Chondrocyte (in vitro differentiated cells): ENCODE measurements around the gene ISY1. TPM values are rescaled to one million over a fixed set of nuclear protein-coding genes. Genes with fewer than 3 reads are reported as not detected.
A peak's percentile ranks its signal among the peaks of the same experiment; 100 is the strongest.
"Not testable (repeated sequence)": the region's sequence is repeated elsewhere in the genome, so short reads cannot be mapped to it uniquely, and the experiment has no call there.

Experiments used
- DNase-seq: peaks from one replicate; pipeline ENCODE4 v3.0.0; 2021; ENCODE audit warnings: mixed read lengths, low spot score
- H3K27ac Mint-ChIP-seq: one replicate; pipeline ENCODE4 v1.8.0; 2021; ENCODE audit warnings: mild to moderate bottlenecking, moderate library complexity, mixed read lengths; ENCODE audit not compliant: unreplicated experiment
- H3K27me3 Mint-ChIP-seq: 2 replicates; pipeline ENCODE4 v1.8.0; 2021; ENCODE audit warnings: low read depth, mixed read lengths
- H3K36me3 Mint-ChIP-seq: 2 replicates; pipeline ENCODE4 v1.8.0; 2021; ENCODE audit warnings: low read depth, mixed read lengths
- H3K4me1 Mint-ChIP-seq: 2 replicates; pipeline ENCODE4 v1.8.0; 2021; ENCODE audit warnings: low read depth, mild to moderate bottlenecking, mixed read lengths
- H3K4me3 Mint-ChIP-seq: one replicate; pipeline ENCODE4 v1.8.0; 2021; ENCODE audit warnings: mild to moderate bottlenecking, moderate library complexity, mixed read lengths; ENCODE audit not compliant: unreplicated experiment
- H3K9me3 Mint-ChIP-seq: 2 replicates; pipeline ENCODE4 v1.8.0; 2021; ENCODE audit warnings: low read depth, mixed read lengths
- total RNA-seq: library from RNA; stranded (reverse); gene quantifications from 3 replicates; pipeline ENCODE4 v1.2.1, GENCODE V29; 2021
- TF ChIP-seq, protein P1 (sequence below): fragments of 200-600 bp; sonication (generic); IDR thresholded peaks from 2 replicates; pipeline ENCODE4 v1.5.0; 2021; ENCODE audit warnings: antibody characterized with exemption, mild to moderate bottlenecking, moderate library complexity

ISY1 gene
- total RNA-seq, 1 donor from 2014 or later: 31.3 TPM

DNA sequence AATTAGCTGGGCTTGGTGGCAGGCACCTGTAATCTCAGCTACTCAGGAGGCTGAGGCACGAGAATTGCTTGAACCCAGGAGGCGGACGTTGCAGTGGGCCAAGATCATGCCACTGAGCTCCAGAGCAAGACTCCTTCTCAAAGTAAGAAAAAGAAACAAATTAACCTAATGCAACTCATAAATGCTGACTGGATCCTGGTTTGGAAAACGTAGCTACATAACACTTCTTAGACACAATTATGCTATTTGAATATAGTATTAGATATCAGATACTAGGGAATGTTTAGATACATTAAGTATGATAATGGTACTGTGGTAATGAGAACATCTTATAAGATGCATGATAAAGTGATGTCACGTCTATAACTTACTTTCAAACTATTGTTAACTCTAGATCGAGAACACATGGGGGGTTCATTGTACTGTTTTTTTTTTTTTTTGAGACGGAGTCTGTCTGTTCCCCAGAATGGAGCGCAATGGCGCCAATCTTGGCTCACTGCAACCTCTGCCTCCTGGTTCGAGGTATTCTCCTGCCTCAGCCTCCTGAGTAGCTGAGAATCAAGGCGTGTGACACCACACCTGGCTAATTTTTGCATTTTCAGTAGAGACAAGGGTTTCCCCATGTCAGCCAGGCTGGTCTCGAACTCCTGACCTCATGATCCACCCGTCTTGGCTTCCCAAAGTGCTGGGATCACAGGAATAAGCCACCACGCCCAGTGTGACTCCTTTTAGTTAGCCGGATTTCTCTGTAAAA is 5.9 kb upstream of the ISY1 start:
- Mint-ChIP-seq H3K9me3 (no peaks in the 10 kb centered on the region), H3K4me3 (no peak overlapping the region), H3K4me1 (peaks cover 15% of the 10 kb centered on the region), H3K36me3 (peaks cover 25% of the 10 kb centered on the region), H3K27me3 (no peaks in the 10 kb centered on the region), H3K27ac (no peak overlapping the region)
- TF ChIP-seq, protein P1, sequence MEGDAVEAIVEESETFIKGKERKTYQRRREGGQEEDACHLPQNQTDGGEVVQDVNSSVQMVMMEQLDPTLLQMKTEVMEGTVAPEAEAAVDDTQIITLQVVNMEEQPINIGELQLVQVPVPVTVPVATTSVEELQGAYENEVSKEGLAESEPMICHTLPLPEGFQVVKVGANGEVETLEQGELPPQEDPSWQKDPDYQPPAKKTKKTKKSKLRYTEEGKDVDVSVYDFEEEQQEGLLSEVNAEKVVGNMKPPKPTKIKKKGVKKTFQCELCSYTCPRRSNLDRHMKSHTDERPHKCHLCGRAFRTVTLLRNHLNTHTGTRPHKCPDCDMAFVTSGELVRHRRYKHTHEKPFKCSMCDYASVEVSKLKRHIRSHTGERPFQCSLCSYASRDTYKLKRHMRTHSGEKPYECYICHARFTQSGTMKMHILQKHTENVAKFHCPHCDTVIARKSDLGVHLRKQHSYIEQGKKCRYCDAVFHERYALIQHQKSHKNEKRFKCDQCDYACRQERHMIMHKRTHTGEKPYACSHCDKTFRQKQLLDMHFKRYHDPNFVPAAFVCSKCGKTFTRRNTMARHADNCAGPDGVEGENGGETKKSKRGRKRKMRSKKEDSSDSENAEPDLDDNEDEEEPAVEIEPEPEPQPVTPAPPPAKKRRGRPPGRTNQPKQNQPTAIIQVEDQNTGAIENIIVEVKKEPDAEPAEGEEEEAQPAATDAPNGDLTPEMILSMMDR: no peak
- DNase-seq: no peak

DNA sequence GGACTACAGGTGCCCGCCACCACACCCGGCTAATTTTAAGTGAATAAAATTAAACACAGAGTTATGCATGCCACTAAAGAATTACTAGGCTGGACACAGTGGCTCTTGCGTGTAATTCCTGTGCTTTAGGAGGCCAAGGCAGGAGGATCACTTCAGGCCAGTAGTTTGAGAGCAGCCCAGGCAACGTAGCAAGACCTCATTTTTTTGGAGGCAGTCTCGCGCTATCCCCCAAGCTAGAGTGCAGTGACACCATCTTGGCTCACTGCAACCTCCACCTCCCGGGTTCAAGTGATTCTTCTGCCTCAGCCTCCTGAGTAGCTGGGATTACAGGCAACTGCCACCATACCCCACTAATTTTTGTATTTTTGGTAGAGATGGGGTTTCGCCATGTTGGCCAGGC is 4.7 kb upstream of the ISY1 start:
- not testable (repeated sequence) for H3K27me3 Mint-ChIP-seq, H3K4me3 Mint-ChIP-seq, DNase-seq, H3K9me3 Mint-ChIP-seq, H3K27ac Mint-ChIP-seq
- H3K4me1 Mint-ChIP-seq: peaks cover 17% of the 10 kb centered on the region
- H3K36me3 Mint-ChIP-seq: peaks cover 21% of the 10 kb centered on the region

DNA sequence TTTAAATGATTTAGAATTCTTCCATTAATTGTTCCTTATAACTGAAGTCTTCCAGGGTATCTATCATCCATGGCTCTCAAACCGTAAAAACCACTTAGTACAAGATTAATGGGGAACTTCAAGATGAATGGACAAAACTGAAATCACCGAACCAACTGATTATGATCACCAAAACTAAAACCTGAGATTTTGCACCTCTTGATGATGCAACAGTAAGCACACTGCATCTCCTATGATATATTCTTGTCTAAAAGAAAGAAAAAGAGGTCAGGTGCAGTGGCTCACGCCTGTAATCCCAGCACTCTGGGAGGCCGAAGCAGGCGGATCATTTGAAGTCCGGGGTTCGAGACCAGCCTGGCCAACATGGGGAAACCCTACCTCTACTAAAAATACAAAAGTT is 3.6 kb upstream of the ISY1 start:
- Mint-ChIP-seq H3K4me3 (no peak overlapping the region), H3K27ac (no peak overlapping the region), H3K9me3 (no peaks in the 10 kb centered on the region), H3K36me3 (peaks cover 12% of the 10 kb centered on the region), H3K27me3 (no peaks in the 10 kb centered on the region), H3K4me1 (peaks cover 23% of the 10 kb centered on the region)
- DNase-seq: no peak
- TF ChIP-seq, protein P1: no peak

DNA sequence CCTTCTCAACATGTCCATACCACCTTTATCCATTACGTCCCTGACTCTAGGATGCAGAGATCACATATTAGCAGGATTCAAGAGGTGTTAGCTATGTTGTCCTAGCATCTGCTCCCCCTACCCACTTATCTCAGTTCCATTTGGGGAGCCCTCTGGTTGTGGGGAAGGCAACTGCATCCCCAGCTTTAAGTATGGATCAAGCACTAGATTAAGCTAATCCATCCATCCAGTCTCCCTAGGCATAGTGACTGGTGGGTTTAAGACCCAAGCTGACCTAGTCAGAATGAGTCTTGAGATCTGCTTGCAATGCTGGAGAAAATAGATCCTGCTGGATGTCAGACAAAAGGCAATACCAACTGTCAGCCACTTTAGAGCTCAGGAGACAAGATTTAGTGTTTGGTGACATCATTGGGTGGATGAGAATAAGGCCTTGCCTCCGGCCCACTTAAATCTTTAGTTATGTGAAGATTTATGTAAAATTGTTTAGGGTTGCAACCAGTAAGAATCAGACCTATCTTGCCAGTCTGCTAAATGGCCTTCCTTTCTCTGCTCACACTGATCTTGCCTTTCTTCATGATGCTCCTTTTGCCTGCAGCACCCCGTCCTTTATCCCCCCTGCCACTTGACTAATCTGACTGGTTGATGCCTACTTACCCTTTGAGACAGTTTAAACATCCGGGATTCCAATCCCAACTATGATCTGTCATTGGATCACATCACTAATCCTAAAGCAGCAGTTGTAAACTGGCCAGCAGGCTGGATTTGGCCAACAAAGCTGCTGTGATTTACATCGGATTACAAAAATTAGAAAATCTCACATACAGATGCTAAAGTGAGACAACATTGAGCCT is 2.1 kb upstream of the ISY1 start:
- H3K27ac Mint-ChIP-seq: peak overlapping the region; percentile 98
- no peaks in the 10 kb centered on the region for H3K27me3 Mint-ChIP-seq
- peaks cover 31% of the 10 kb centered on the region for H3K4me1 Mint-ChIP-seq
- DNase-seq: no peak
- no peaks in the 10 kb centered on the region for H3K9me3 Mint-ChIP-seq
- no peak overlapping the region for H3K4me3 Mint-ChIP-seq
- TF ChIP-seq, protein P1: no peak
- H3K36me3 Mint-ChIP-seq: peaks cover 12% of the 10 kb centered on the region

DNA sequence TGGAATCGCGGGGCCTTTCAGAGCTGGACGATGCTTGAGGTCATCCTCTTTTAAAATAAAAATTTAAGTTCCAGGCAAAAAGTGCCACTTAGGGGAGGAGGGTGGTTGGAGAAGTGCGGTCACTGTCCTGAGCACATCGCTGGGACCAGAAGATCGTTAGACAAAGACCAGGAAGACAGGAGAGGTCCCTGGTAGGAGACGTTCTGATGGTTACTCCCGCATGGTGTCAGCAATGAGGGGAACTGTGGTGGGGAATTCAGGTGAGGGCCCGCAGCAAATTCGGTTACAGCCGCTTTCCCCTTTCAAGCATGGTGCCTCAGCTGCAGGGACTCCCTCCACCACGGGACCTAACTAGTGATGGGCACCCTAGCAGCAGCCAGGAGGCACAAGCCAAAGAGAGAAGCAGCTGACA is 1.0 kb upstream of the ISY1 start:
- TF ChIP-seq, protein P1: peak; percentile 71
- Mint-ChIP-seq H3K27me3 (no peaks in the 10 kb centered on the region), H3K4me1 (peaks cover 31% of the 10 kb centered on the region), H3K9me3 (no peaks in the 10 kb centered on the region), H3K36me3 (peaks cover 9% of the 10 kb centered on the region), H3K4me3 (peak overlapping the region; percentile 89), H3K27ac (peak overlapping the region; percentile 98)
- no peak for DNase-seq
